ENCODE measurements around the gene SPATA18.

SPATA18 gene

GRCh38 chr4:52098618-52099017, 47.5 kb downstream of the SPATA18 start:
- CTCF ChIA-PET: no interaction called here
- no peak for DNase-seq (ENCODE audit: low spot score)
- POLR2A ChIA-PET (ENCODE audit: low non-redundant PET): no interaction called here
- H3K27ac ChIP-seq: no peak overlapping the region
- TF ChIP-seq CTCF (conservative IDR thresholded peaks at IDR 0.05; ENCODE audit: low read depth): no peak

- POLR2A ChIA-PET (ENCODE audit: low non-redundant PET): no interaction called here
- CTCF ChIA-PET: no interaction called here
- no peak overlapping the region for H3K27ac ChIP-seq
- DNase-seq (ENCODE audit: low spot score): no peak
- TF ChIP-seq CTCF (conservative IDR thresholded peaks at IDR 0.05; ENCODE audit: low read depth): no peak
Observed at GRCh38 chr4:52099860-52100461, 48.9 kb downstream of the SPATA18 start.

GRCh38 chr4:52102587-52102986, 51.5 kb downstream of the SPATA18 start:
- ChIA-PET CTCF (interaction anchor here (0.6 to 0.7 kb wide), 2 partner anchors 154 to 1830 kb away, joined by 4 to 5 read pairs; no protein-coding TSS in a partner anchor), POLR2A (ENCODE audit: low non-redundant PET) (no interaction called here)
- peak; percentile 30 for DNase-seq (ENCODE audit: low spot score)
- H3K27ac ChIP-seq: no peak overlapping the region
- no peak for TF ChIP-seq CTCF (conservative IDR thresholded peaks at IDR 0.05; ENCODE audit: low read depth)

- CTCF ChIA-PET: interaction anchor here (0.7 kb wide), 1 partner anchor 1830 kb away, joined by 4 read pairs; no protein-coding TSS in a partner anchor
- peak; percentile 36 for TF ChIP-seq CTCF (conservative IDR thresholded peaks at IDR 0.05; ENCODE audit: low read depth)
- peak; percentile 11 for DNase-seq (ENCODE audit: low spot score)
Observed at GRCh38 chr4:52103319-52103718, 52.2 kb downstream of the SPATA18 start.

GRCh38 chr4:52105276-52105675, 54.2 kb downstream of the SPATA18 start:
- no peak for DNase-seq (ENCODE audit: low spot score)
- ChIA-PET POLR2A (ENCODE audit: low non-redundant PET) (no interaction called here), CTCF (no interaction called here)
- H3K27ac ChIP-seq: no peak overlapping the region
- TF ChIP-seq CTCF (conservative IDR thresholded peaks at IDR 0.05; ENCODE audit: low read depth): no peak

More at GRCh38 chr4:52103319-52103718, 52.2 kb downstream of the SPATA18 start:
- POLR2A ChIA-PET (ENCODE audit: low non-redundant PET): interaction anchor here (0.6 kb wide), 1 partner anchor 30 kb away, joined by 3 read pairs; no protein-coding TSS in a partner anchor
- H3K27ac ChIP-seq: no peak overlapping the region

GRCh38 chr4:52106191-52106590, 55.1 kb downstream of the SPATA18 start:
- no peak for DNase-seq (ENCODE audit: low spot score)
- CTCF ChIA-PET: interaction anchor here (0.6 kb wide), 1 partner anchor 1750 kb away, joined by 3 read pairs; no protein-coding TSS in a partner anchor
- POLR2A ChIA-PET (ENCODE audit: low non-redundant PET): no interaction called here
- H3K27ac ChIP-seq: no peak overlapping the region
- TF ChIP-seq CTCF (conservative IDR thresholded peaks at IDR 0.05; ENCODE audit: low read depth): no peak
